ENCODE data around the gene PRKD2. TPM values are rescaled to one million over a fixed set of nuclear protein-coding genes. Genes with fewer than 3 reads are reported as not detected.

PRKD2 gene
- total RNA-seq, 1 donor from 2014 or later: 14.9 TPM

DNA sequence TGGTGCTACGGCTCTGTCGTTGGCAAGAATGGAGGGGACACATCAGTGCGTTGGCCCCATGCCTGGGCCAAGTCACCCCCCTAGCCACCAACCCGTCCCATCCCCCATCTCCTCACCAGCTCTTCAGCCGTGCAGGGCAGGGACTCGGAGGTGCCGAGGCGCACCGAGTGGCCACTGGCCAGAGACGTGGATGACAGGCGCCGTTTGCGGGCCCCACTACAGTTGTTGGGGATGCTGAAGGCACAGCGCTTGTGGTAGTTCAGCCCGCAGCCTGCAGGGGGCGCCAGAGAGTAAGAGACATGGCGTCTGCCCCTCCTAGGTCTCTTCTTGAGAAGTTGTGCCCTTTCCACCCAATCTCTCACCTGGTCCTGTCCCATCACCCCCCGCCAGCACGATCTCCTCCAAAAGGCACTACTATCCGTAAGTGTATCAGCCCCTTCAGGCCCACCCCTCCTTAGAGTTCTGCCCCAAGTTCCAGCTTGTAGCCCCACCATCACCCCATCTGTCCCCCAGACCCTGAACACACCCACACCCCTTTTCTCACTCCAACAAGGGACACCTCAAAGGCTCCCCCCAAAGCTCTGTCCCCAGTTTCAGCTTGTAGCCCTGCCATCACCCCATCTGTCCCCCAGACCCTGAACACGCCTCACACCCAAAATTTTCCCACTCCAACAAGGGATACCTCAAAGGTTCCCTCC, 12.4 kb downstream of the PRKD2 start:
- Mint-ChIP-seq H3K4me1 (no peaks in the 10 kb centered on the region), H3K9me3 (no peaks in the 10 kb centered on the region), H3K36me3 (peaks cover 25% of the 10 kb centered on the region), H3K4me3 (peak overlapping the region; percentile 50), H3K27me3 (ENCODE audit: insufficient read depth, low read depth) (peaks cover 8% of the 10 kb centered on the region), H3K27ac (no peak overlapping the region)
- Histone ChIP-seq H4K20me1 (ENCODE audit: low read depth) (peaks cover 5% of the 10 kb centered on the region), H3K27ac (no peak overlapping the region), H3K27me3 (no peaks in the 10 kb centered on the region), H3K79me2 (ENCODE audit: low read depth) (no peaks in the 10 kb centered on the region), H3K9ac (no peak overlapping the region), H3K9me3 (ENCODE audit: low read depth) (no peaks in the 10 kb centered on the region), H2AFZ (replicated peaks) (no peak overlapping the region), H3F3A (ENCODE audit: low read depth) (no peaks in the 10 kb centered on the region), H3K4me3 (no peak overlapping the region), H3K4me1 (no peaks in the 10 kb centered on the region), H3K4me2 (no peak overlapping the region), H3K36me3 (peaks cover 10% of the 10 kb centered on the region)
- peak; percentile 71 for DNase-seq (ENCODE audit: low spot score)
- TF ChIP-seq EZH2phosphoT487 (IDR thresholded peaks at IDR 0.05): no peak
- no peak for TF ChIP-seq EZH2 (IDR thresholded peaks at IDR 0.05)
- TF ChIP-seq, protein P1, sequence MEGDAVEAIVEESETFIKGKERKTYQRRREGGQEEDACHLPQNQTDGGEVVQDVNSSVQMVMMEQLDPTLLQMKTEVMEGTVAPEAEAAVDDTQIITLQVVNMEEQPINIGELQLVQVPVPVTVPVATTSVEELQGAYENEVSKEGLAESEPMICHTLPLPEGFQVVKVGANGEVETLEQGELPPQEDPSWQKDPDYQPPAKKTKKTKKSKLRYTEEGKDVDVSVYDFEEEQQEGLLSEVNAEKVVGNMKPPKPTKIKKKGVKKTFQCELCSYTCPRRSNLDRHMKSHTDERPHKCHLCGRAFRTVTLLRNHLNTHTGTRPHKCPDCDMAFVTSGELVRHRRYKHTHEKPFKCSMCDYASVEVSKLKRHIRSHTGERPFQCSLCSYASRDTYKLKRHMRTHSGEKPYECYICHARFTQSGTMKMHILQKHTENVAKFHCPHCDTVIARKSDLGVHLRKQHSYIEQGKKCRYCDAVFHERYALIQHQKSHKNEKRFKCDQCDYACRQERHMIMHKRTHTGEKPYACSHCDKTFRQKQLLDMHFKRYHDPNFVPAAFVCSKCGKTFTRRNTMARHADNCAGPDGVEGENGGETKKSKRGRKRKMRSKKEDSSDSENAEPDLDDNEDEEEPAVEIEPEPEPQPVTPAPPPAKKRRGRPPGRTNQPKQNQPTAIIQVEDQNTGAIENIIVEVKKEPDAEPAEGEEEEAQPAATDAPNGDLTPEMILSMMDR (IDR thresholded peaks at IDR 0.05): peak; percentile 92

DNA sequence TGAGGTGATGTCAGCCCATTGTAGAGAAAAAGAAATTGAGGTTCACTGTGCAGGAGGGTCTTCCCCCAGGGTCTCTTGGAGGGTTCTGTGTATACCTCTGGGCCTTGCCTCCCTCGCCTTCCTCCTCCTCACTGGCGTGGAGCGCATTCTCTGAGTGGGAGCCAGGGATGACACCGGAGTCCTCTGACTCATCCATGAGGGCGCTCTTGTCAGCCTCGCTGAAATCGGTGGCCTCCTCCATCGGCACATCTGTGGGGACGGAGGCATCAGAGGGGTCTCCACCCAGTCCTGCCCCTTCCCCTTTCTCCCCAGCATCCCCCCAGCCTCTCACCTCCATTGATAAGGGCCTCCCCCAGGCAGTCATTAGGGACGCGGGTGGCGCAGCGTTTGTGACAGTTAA, 16.2 kb downstream of the PRKD2 start:
- no peaks in the 10 kb centered on the region for H3K27me3 ChIP-seq
- H3K9me3 Mint-ChIP-seq: no peaks in the 10 kb centered on the region
- TF ChIP-seq EZH2phosphoT487 (IDR thresholded peaks at IDR 0.05) (no peak), EZH2 (IDR thresholded peaks at IDR 0.05) (no peak)
- TF ChIP-seq, protein P1 (IDR thresholded peaks at IDR 0.05): no peak
- H3K4me1 ChIP-seq: no peaks in the 10 kb centered on the region
- H3K27ac Mint-ChIP-seq: no peak overlapping the region
- peaks cover 32% of the 10 kb centered on the region for H4K20me1 ChIP-seq (ENCODE audit: low read depth)
- peaks cover 17% of the 10 kb centered on the region for H3F3A ChIP-seq (ENCODE audit: low read depth)
- no peak overlapping the region for H2AFZ ChIP-seq (replicated peaks)
- peaks cover 9% of the 10 kb centered on the region for H3K36me3 ChIP-seq
- no peak overlapping the region for H3K4me3 Mint-ChIP-seq
- no peak overlapping the region for H3K4me3 ChIP-seq
- peaks cover 9% of the 10 kb centered on the region for H3K27me3 Mint-ChIP-seq (ENCODE audit: insufficient read depth, low read depth)
- H3K79me2 ChIP-seq (ENCODE audit: low read depth): no peaks in the 10 kb centered on the region
- H3K9me3 ChIP-seq (ENCODE audit: low read depth): no peaks in the 10 kb centered on the region
- H3K9ac ChIP-seq: no peak overlapping the region
- peaks cover 14% of the 10 kb centered on the region for H3K4me1 Mint-ChIP-seq
- H3K4me2 ChIP-seq: no peak overlapping the region
- peaks cover 26% of the 10 kb centered on the region for H3K36me3 Mint-ChIP-seq
- H3K27ac ChIP-seq: no peak overlapping the region
- no peak for DNase-seq (ENCODE audit: low spot score)

DNA sequence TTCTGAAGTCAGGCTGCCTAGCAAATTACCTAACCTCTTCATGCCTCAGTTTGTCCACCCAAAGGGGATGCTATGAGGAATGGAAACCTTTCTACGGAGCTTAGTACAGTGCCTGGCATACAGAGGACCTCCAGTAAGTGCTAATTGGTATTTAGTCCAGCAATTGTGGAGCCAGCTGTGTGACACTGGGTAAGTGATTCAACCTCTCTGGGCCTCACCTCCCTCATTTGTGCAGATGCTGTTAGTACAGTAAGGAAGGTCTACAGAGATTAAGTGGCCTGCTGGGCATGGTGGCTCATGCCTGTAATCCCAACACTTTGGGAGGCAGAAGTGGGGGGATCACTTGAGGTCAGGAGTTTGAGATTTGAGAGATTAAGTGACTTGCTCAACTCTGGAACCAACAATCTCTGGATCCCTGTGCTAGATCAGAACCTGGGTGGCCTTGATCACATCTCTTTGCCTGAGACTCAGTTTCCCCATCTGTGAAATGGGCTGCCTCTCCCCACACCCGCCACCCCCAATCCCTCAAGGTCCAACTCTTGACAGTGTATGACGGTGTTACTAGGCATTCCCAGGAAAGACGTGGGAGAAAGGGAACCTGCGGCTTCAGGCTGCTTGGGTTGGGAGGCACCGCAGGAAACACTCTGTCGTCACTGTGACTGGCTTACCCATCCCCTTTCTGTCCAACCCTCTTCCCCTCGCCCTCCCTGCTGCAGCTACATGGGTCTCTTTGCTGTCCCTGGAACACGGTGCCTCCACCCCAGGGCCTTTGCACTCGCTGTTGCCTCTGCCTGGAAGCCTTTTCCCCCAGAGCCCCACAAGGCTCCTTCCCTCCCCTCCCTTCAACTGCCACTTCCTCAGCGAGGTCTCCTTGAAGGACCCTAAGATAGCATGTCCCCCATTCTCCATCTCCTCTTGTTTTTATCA, 18.3 kb downstream of the PRKD2 start:
- H3K27ac ChIP-seq: no peak overlapping the region
- H3K4me3 Mint-ChIP-seq: no peak overlapping the region

More for the DNA sequence above, 18.3 kb downstream of the PRKD2 start:
- H3F3A ChIP-seq (ENCODE audit: low read depth): peaks cover 17% of the 10 kb centered on the region
- no peaks in the 10 kb centered on the region for H3K9me3 Mint-ChIP-seq
- peaks cover 14% of the 10 kb centered on the region for H3K4me1 Mint-ChIP-seq
- no peak for DNase-seq (ENCODE audit: low spot score)
- H3K36me3 ChIP-seq: peaks cover 4% of the 10 kb centered on the region
- peaks cover 8% of the 10 kb centered on the region for H3K27me3 Mint-ChIP-seq (ENCODE audit: insufficient read depth, low read depth)
- no peak overlapping the region for H3K4me2 ChIP-seq
- no peak overlapping the region for H3K9ac ChIP-seq
- no peaks in the 10 kb centered on the region for H3K4me1 ChIP-seq
- H3K27me3 ChIP-seq: no peaks in the 10 kb centered on the region
- H3K9me3 ChIP-seq (ENCODE audit: low read depth): no peaks in the 10 kb centered on the region
- no peak overlapping the region for H3K27ac Mint-ChIP-seq
- H4K20me1 ChIP-seq (ENCODE audit: low read depth): peaks cover 27% of the 10 kb centered on the region
- no peaks in the 10 kb centered on the region for H3K79me2 ChIP-seq (ENCODE audit: low read depth)
- TF ChIP-seq EZH2phosphoT487 (IDR thresholded peaks at IDR 0.05) (no peak), EZH2 (IDR thresholded peaks at IDR 0.05) (no peak)
- TF ChIP-seq, protein P1 (IDR thresholded peaks at IDR 0.05): no peak
- no peak overlapping the region for H2AFZ ChIP-seq (replicated peaks)
- peaks cover 25% of the 10 kb centered on the region for H3K36me3 Mint-ChIP-seq
- H3K4me3 ChIP-seq: no peak overlapping the region
